Stimulated activated CD4-positive, alpha-beta T cell treated with anti-CD3 and anti-CD28 coated beads, Interleukin-1b, Interleukin-23, amount 100 ng/mL, for 24 hours (primary cell): ENCODE results near the gene IGSF23.

Source experiments
- DNase-seq, 4 experiments: peaks; one replicate each; pipeline ENCODE4 v3.0.0-alpha.2; 2020; ENCODE audit warnings: low read depth in 4 of 4, low spot score in 1 of 4

The IGSF23 gene, protein sequence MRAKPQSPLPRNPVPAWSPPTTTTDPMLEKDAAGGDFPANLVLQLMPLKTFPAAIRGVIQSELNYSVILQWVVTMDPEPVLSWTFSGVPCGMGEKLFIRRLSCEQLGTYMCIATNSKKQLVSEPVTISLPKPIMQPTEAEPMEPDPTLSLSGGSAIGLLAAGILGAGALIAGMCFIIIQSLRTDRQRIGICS

DNA sequence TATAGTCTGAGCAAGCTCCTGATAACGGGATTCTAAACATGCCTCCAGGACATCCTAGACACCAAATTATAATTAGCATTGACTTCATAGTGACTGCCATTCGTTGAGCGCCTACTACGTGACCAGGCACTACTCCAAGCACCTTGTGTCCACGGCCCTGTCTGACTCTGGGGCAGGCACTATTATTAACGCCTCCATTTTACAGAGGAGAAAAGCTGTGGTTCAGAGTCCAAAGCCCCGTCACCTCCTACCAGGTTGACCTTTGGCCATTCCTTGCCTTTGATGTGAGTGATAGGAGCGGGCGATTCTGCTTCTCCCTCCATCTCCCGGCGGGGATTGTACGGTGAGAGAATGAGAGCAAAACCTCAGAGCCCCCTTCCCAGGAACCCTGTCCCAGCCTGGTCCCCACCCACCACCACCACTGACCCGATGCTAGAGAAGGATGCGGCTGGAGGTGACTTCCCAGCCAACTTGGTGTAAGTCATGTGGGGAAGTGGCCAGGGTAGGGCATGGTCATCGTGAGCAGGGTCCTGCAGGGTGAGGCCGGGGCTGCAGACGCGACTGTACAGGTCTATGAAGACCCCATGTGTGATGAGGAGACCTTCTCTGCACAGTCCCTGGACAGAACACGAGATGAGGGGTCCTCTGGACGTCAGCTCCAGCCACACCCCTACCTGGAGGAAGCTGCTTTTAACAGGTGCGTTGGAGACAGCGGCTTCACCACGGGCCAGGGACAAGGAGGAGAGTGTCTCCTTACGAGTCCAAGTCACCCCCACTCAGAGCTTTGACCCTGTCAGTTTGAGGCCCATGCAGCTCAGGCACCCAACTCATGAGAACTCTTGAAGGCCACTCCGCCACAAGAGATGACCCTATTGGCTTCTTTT is at the start of gene IGSF23:
Gene IGSF23 (plus strand): TSS at position 269 of the 884 bp plus-strand sequence. CDS start 83 bp downstream, at position 352.
- DNase-seq, result no peak

DNA sequence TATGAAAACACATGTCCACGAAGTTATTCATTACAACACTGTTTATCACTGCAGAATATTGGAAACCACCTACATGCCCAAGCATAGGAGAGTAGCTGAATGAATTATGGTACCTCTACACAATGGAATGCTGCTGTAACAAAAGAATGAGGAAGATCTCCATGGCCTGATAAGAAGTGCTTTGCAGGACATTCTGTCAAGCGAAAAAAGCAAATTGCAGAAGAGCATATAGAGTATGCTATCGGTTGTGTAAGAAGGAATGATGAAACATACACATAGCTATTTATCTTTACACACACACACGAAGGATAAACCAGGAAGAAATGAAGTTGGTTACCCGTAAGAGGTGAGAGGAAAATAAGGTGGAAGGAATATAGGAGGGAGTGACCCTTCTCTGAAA is 46.4 kb upstream of the IGSF23 start:
- no peak for DNase-seq

DNA sequence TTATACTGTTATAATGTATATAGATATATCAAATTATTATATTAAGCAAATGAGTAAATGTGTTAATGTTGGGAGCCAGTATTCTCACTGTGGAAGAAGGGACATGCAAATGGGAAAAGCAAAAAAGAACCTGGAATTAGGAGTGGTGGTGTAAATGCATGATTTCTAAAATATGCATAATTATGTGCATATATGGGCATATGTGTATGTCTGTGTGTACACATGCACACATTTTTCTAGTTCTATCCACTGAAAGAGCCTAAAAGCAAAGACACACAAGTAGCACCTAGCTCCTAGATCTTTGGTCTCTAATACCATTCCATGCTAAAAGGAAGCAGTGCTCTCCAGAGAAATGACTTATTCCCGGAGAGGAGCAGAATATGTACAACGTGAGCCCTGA is 45.6 kb upstream of the IGSF23 start:
- no peak for DNase-seq

DNA sequence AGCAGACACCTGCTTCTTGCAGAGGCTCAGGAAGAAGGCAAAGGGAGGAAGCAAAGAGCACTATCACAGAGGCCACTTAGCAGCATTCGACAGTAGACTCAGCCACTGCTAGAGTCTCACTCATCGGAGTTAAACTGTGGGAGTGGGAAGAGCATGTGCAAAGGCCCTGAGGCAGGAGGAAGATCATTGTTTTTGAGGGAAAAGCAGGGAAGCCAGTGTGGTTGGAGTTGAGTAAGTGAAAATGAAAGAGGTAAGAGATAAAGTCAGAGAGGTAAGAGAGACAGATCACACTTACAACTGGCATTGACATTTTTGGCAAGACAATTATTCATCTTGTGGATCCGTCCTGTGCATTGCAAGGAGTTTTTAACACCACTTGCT is 42.8 kb upstream of the IGSF23 start:
- no peak for DNase-seq

DNA sequence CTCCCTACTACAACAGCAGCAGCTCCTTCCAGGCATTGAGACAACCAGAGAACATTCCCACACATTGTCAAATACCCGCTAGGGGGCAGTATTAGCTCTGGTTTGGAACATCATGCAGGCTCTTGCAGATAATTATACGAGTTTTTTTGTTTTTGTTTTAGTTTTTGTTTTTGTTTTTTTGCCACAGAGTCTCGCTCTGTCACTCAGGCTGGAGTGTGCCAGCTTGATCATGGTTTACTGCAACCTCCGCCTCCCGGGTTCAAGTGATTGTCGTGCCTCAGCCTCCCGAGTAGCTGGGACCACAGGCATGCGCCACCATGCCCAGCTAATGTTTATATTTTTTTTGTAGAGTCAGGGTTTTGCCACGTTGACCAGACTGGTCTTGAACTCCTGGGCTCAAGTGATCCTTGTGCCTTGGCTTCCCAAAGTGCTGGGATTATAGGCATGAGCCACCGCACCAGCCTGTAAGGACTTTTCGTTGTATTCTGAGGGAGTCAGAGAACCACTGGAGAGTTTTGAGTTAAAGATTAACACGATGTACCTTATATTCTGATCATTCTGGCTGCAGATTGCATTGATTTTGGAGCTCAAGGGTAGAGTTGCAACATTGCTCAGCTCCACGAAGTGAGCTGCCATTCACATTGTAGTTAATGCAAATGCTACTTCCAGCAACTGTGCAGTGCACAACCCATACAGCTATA is 42.2 kb upstream of the IGSF23 start:
- peak; percentile 9 to 45 (median 23) for DNase-seq

DNA sequence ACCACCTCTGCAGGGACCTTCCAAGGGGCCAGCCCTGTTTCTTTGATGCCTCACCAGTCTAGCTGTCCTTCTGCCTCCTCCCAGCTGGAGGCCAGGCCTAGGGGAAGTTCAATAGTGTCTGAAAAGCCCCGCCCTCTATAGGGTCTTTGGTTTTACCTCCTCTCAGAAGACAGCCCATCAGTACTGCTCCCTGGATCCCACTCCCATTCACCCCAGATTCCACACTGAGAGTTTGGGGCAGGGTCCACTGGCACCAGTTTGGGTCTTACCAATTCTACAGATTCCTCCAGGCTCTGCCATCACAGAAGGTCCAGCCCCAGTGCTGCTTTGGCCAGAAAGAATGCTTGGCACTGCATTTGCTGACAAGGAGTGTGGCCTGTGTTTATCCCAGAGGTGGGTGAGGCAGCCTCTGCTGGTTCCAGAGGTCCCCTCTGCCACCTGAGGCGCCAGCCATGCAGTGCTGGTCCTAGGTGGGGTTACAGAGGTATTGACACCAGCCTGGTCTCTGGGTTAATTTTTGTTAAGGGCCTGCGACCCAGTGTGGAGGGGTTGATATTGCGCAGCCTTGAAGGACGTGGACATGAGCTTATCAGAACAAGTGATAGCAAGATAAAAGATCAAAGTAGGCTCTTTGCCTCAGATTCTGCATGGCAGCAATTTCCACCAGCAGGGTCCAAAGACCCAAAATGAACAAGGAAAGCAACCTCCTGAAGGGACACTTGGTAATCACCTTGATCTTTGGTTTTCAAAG is 41.4 kb upstream of the IGSF23 start:
- DNase-seq, result no peak

DNA sequence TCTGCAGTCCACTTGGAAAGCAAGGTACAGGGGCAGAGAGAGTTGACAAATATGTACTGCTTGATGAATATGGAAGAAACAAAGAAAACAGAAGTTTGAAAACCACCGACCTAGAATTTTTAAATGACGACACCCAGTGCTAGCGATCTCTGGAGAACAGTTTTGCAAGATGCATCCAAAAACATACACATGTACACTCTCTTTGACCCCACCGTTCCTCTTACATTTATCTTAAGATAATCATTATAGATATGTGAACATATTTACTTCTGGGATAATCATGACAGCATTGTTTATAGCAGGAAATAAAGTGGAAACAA is 40.8 kb upstream of the IGSF23 start:
- no peak for DNase-seq

DNA sequence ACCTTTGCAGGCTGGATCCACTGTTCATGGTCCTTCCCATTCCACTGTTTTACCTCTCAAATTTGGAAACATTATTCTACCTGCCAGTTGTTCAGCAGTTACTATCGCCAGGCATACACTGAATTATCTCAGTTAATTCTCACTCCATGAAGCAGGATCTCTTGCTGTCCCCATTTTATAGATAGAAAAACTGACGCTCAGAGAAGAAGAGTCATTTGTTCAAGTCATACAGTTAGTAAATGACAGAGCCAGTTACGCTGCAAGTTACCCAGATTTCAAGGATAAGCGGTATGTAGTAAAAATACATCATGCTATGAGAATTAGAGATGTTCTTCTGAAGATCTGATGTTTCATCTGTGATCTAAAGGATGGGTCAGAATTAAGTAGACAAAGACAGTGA is 40.2 kb upstream of the IGSF23 start:
- DNase-seq, result no peak

DNA sequence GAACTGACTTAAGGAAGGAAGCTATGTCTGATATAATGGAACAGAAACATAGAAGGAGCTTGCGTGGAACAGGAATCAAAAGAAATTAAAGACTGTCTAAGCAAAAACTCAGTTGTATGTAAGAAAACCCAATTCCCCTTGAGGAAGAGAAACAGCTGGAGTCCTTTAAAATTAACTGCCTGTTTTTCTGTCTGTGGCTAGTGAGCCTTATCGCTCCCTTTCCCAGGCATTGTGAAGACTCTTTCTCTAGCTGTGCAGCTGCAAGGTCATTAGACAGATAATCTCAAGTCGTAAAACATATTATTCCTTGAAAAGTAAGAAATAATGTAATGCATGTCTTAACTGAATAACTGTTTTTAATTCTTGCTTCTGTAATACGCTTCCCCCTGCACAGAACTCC is 39.7 kb upstream of the IGSF23 start:
- DNase-seq, result no peak

DNA sequence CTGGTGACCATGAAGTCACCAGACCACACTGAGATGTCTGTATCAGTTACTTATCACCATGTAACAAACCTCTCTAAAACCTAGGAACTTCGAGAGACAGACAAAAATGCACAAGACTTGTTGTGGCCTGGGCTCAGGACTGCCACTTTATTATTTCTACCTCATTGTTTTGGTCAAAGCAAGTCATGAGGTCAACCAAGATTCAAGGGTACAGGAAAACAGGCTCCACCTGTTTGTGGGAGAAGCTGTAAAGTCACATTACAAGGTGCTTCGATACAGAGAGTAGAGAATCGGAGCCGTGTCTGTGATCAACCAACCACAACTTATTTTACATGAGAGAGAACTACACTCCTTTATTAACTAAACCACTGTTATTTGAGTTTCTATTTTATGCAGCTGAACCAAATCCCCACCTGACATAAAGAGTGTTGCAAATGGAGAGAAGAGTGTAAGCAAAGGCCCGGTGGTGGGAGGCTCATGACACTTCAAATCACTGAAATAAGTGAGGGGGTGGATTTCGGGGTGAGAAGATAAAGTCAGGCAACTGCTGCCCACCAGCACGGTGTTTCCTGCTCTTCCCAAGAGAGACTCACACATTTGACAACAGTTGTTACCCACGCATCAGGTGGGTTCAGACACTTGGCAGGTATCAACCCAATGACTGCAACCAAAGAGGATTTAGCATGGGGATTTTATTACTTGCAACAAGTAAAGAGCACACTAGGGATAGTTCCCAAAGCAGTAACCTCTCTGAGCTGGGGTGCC is 39.0 kb upstream of the IGSF23 start:
- no peak for DNase-seq

DNA sequence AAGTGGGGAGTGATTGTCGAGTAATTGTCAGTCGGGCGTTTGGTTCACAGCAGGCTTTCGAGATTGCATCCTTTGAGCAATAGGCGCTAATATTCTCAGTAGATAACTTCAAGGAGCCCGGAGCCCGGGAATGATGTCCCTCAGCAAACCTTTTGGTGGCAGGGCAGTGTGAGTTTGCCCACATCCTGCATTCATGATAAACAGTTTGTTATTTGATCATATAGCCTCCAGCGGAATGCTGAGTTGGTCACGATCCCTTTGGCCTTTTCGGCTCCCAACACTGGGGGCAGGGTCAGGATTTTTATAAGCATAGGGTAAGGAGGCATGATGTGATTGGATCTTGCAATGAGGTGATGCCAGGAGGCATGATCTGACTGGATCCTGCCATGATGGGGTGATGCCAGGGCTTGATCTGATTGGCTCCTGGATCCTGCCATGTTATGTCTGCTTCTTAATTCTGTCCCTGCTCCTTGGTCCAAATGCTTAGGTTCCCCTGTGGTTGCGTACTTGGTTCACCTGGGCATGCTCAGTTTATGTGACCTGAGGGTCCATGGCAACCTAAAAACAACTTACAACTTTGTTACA is 38.2 kb upstream of the IGSF23 start:
- DNase-seq, result no peak

DNA sequence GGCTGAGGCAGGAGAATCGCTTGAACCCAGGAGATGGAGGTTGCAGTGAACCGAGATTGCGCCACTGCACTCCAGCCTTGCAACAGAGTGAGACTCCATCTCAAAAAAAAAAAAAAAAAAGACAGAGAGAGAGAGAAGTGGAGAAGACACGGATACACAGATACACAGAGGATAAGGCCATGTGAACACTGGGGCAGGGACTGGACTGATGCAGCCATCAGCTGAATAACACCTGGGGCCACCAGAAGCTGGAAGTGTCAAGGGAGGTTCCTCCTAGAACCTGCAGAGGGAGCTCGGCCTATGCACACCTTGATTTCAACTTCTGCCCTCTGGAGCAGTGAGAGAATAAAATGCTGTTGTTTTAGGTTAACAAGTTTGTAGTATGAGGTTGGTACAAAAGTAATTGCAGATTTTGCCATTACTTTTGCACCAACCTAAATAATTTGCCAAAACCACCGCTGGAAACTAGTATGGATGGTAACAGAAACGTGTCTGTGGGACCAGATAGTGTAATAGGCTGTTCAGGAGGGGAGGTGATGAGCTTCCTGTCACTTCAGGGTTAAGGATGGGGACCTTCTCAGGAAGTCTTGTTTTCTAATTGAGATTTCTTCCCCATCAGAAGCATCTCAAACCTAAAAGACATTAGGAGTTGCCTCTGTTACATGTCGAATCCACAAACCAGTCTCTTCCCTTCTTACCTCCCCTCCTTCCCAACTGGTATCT is 36.4 kb upstream of the IGSF23 start:
- DNase-seq, result no peak

DNA sequence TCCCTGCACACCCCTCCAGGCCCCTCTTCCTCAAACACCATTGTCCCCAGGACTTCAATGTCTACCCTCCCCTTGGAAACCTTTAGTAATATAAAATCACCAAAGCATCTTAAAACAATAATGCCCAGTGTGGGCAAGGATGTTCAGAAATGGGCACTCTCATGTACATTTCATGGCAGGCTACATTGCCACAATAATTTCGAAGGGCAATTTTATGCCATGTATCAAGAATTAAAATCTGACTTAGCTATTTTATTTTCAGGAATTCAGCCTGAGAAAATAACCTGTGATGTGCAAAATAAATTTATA is 35.8 kb upstream of the IGSF23 start:
- DNase-seq, result no peak

DNA sequence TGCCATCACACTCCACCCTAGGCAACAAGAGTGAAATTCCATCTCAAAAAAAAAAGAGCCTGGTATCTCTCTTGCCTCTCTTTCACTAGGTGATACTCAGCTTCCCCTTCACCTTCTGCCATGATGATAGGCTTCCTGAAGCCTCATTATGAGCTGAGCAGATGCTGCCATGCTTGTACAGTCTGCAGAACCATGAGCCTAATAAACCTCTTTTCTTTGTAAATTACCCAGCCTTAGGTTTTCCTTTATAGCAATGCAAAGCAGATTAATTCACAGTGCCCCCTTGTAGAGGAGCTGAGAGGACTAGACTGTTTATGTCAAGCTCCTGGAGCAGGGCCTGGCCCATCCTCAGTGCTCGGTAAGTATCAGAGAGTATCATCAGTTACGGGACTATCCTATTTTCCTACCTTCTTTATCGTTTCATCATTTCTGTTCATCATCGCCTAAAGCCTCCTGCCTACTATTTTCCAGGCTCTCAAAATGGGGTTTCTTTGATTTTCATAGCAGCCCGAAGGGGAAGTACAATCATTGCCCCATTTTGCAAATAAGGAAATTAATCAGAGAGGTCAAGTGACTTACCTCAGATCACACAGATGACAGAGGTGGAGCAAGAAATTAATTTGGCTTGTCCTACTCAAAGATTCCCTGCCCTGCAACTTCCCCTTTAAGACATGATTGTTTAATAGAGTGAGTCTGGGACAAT is 33.5 kb upstream of the IGSF23 start:
- DNase-seq, result no peak

DNA sequence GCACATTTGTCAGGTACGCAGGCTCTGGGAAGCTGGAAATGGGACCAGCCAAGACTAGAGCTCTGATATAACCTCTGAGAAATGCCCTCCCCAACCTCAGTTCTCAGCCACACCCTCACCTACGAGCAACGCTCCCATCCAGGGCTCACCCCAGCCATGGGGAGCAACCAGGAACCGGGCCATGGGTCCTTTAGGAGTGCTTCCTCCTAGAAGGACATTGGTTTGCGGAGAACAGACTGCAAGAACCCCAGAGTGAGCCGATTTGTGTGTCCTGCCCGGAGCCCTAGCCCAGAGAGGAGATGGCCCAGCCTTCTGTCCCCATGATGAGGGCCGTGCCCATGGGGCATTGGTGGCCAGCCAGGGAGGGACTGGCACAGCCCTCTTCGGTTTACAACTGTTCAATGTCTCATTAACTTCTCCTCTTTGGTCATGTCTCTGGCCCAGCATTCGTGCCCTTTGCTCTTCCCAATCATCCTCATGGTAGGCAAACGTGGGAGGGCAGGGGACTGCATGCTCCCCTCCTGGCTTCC is 32.9 kb upstream of the IGSF23 start:
- no peak for DNase-seq

DNA sequence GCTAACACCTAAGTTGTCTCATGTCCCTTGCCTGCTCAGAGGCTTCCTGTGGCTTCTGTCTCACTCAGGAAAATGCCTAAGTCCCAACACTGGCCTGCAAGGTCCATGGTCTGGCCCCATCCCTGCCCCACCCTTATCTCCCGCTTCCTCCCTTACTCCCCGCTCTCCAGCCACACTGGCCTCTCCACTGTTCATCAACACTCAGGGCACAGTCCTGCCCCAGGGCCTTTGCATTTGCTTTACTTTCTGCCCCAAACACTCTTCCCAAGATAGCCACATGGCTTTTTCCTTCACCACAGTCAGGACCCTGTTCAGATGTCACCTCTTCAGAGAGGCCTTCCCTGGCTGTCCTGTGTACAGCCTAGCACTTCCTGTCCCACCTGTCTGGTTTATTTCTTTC is 32.1 kb upstream of the IGSF23 start:
- DNase-seq, result no peak

DNA sequence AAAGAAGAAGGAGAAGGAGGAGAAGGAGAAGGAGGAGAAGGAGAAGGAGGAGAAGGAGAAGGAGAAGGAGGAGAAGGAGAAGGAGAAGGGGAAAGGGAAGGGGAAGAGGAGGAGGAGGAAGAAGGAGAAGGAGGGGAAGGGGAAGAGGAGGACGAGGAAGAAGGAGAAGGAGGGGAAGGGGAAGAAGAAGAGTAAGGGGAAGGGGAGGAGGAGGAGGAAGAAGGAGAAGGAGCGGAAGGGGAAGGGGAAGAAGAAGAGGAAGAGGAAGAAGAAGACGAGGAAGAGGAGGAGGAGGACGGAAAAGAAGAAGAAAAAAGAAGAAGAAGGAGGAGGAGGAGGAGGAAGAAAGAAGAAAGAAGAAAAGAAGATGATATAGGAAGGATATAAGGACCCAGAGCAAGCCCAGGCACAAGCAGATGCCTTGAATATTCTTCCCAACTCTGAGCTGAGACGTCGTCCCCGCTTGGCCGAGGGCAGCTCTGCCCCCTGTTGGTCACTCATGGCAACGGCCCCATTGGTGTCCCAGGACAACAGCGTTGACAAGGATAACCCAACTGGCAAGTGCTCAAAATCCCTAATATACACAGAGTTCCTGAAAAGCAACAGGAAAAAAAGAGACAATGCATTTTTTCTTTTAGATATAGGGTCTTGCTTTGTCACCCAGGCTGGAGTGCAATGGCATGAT is 30.6 kb upstream of the IGSF23 start:
- DNase-seq, result peak in 2 of 4 experiments; percentile 4 to 25

DNA sequence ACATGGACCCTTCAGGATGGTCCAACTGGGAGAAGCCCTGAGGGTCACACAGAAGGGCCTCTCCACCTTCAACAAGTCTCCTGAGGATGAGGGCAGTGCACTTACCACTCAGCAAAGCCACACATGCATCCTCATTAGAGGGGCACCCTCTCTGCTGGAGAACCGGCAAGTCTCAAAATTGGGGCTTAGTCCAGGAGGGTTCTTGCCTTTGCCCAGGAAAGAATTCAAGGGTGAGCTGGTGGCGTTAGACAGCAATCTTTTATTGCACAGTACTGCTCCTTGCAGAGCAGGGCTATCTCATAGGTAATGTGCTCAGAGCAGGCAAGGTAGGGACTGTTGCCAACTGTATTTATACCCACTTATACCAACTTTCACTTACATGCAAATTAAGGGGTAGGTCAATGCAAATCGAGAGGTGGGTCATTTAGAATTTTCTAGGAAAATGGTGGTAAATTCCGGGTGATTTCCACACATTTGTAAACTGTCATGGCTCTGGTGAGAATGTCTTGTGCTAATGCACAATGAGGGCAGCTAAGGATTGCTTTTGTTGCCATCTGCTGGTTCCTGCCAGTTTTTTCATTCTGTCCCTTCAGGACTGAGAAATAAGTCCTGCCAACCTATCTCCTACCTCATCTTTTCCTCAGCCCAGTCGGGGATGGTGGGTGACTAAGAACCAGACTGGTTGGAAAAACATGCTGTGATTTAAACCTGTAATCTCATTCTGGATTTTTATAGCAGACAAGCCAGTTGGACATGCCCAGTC is 27.8 kb upstream of the IGSF23 start:
- DNase-seq, result no peak
